Astrocyte of the hippocampus (primary cell): Measurements from ENCODE around the gene AP2M1.

Experiments used
- DNase-seq: peaks from one replicate; pipeline ENCODE4 v3.0.0; 2011; ENCODE audit warnings: low read depth, low spot score

The AP2M1 gene

GRCh38 chr3:184180165-184180564, 5.5 kb downstream of the AP2M1 start:
- peak; percentile 28 for DNase-seq

- no peak for DNase-seq
Measured at GRCh38 chr3:184181596-184181995, 6.9 kb downstream of the AP2M1 start.

- DNase-seq: no peak
Measured at GRCh38 chr3:184183679-184184078, 9.0 kb downstream of the AP2M1 start.

- no peak for DNase-seq
Measured at GRCh38 chr3:184184546-184185230, 10.0 kb downstream of the AP2M1 start.

GRCh38 chr3:184185461-184186183, 11.0 kb downstream of the AP2M1 start:
- DNase-seq: peak; percentile 100

GRCh38 chr3:184186184-184186901, 11.7 kb downstream of the AP2M1 start, which contains the start of gene ABCF3:
Gene ABCF3, plus strand, starts transcription at chr3:184186199. Its CDS starts 9 bp downstream, at chr3:184186208.
- peak; percentile 64 for DNase-seq

GRCh38 chr3:184186902-184187207, 12.2 kb downstream of the AP2M1 start:
- no peak for DNase-seq

- DNase-seq: no peak
Measured at GRCh38 chr3:184188080-184188479, 13.4 kb downstream of the AP2M1 start.

- DNase-seq: no peak
Measured at GRCh38 chr3:184189421-184189820, 14.8 kb downstream of the AP2M1 start.

GRCh38 chr3:184192889-184193288, 18.2 kb downstream of the AP2M1 start:
- DNase-seq: no peak

- no peak for DNase-seq
Measured at GRCh38 chr3:184193991-184194539, 19.4 kb downstream of the AP2M1 start.

GRCh38 chr3:184196536-184196935, 21.9 kb downstream of the AP2M1 start:
- DNase-seq: no peak

- no peak for DNase-seq
Measured at GRCh38 chr3:184198509-184198908, 23.9 kb downstream of the AP2M1 start.

GRCh38 chr3:184200825-184201224, 26.2 kb downstream of the AP2M1 start:
- DNase-seq: no peak

GRCh38 chr3:184203526-184203925, 28.9 kb downstream of the AP2M1 start:
- no peak for DNase-seq

- DNase-seq: no peak
Measured at GRCh38 chr3:184209146-184209923, 34.7 kb downstream of the AP2M1 start.

GRCh38 chr3:184211297-184211696, 36.6 kb downstream of the AP2M1 start:
- DNase-seq: no peak

GRCh38 chr3:184211718-184212117, 37.1 kb downstream of the AP2M1 start:
- no peak for DNase-seq

- DNase-seq: no peak
Measured at GRCh38 chr3:184218814-184219213, 44.2 kb downstream of the AP2M1 start.

- no peak for DNase-seq
Measured at GRCh38 chr3:184222521-184222920, 47.9 kb downstream of the AP2M1 start.

GRCh38 chr3:184223946-184224345, 49.3 kb downstream of the AP2M1 start:
- DNase-seq: no peak
